ENCODE results near the gene HSPBAP1.

DNA sequence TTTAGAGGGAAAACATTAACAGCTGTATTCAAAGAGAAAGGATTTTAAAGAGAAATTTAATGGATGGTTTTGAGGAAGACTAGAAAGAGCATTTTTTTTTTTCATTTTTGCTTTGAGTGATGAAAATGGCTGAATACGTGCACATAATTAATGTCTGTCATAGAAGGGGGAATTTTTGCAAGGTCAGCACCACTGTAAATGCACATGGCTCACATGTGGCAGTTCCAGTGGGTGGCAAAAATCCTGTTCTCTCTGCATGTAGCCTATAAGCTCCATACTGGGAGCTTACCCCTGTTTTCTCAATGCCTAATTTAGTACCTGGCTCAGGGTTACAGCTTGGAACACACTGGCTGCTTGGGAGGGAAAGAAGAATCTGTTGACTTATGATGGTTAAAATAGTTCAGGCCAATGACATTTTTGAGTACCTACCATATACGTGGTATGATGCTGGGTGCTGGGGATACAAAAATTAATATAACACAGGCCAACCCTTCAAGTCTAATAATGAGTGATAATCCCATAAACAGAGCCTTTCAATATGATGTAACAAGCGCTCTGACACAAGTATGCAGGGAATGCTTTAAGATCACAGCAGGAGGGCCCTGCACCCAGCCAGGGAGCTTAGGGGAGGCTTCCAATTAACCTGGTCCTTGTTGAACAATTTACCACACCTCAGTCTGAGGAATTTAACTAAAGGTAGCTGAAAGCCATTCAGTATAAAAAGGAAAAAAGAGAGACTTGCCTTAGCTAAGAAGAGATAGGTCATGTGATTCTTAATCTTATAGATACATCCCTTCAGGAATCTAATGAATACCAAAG, 33.0 kb downstream of the HSPBAP1 start:
- TF ChIP-seq, protein P1, sequence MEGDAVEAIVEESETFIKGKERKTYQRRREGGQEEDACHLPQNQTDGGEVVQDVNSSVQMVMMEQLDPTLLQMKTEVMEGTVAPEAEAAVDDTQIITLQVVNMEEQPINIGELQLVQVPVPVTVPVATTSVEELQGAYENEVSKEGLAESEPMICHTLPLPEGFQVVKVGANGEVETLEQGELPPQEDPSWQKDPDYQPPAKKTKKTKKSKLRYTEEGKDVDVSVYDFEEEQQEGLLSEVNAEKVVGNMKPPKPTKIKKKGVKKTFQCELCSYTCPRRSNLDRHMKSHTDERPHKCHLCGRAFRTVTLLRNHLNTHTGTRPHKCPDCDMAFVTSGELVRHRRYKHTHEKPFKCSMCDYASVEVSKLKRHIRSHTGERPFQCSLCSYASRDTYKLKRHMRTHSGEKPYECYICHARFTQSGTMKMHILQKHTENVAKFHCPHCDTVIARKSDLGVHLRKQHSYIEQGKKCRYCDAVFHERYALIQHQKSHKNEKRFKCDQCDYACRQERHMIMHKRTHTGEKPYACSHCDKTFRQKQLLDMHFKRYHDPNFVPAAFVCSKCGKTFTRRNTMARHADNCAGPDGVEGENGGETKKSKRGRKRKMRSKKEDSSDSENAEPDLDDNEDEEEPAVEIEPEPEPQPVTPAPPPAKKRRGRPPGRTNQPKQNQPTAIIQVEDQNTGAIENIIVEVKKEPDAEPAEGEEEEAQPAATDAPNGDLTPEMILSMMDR (IDR thresholded peaks at IDR 0.05) = no peak
- peak in 1 of 2 donors; percentile 19 for TF ChIP-seq POLR2A (IDR thresholded peaks at IDR 0.05)
